Nephron progenitor cell (in vitro differentiated cells): ENCODE results near the gene MYRFL.

Source experiments
- DNase-seq: peaks from one replicate; pipeline ENCODE4 v3.0.0; 2021
- H3K27ac Mint-ChIP-seq: 2 replicates; pipeline ENCODE4 v1.8.0; 2021; ENCODE audit warnings: mild to moderate bottlenecking, moderate library complexity, mixed read lengths
- H3K27me3 Mint-ChIP-seq: 2 replicates; pipeline ENCODE4 v1.8.0; 2021; ENCODE audit warnings: mild to moderate bottlenecking, low read depth, mixed read lengths; ENCODE audit not compliant: poor library complexity
- H3K36me3 Mint-ChIP-seq: 2 replicates; pipeline ENCODE4 v1.8.0; 2021; ENCODE audit warnings: low read depth, mixed read lengths
- H3K4me1 Mint-ChIP-seq: 2 replicates; pipeline ENCODE4 v1.8.0; 2021; ENCODE audit warnings: mixed read lengths
- H3K4me3 Mint-ChIP-seq: 2 replicates; pipeline ENCODE4 v1.8.0; 2021; ENCODE audit warnings: mild to moderate bottlenecking, moderate library complexity, mixed read lengths
- H3K9me3 Mint-ChIP-seq: 2 replicates; pipeline ENCODE4 v1.8.0; 2021; ENCODE audit warnings: mild to moderate bottlenecking, moderate library complexity, mixed read lengths
- TF ChIP-seq, protein P1 (sequence below): fragments of 200-600 bp; sonication (generic); IDR thresholded peaks from 2 replicates; pipeline ENCODE4 v1.5.0; 2021; ENCODE audit warnings: antibody characterized with exemption

The MYRFL gene

DNA sequence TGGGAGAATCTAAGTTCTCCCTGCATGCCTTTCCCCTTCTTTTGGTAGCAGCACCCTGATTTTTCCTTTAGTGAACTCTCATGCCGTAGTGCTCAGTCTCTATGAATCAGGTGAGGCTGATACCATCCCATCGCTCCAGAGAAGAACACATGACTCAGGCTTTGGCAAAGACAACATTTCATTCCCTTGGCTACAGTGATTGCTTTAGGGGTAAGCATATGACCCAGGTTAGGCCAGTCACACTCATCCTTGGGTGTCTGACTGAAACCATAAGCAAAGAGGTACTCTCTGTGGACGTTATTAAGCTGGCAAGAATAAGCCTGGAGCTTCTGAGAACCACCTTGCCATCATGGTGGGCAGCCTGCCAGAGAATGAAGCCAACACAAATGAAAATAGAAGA lies 141.8 kb downstream of the MYRFL start:
- Mint-ChIP-seq H3K4me1 (peaks cover 8% of the 10 kb centered on the region), H3K4me3 (no peak overlapping the region), H3K36me3 (no peaks in the 10 kb centered on the region), H3K27me3 (no peaks in the 10 kb centered on the region), H3K27ac (no peak overlapping the region), H3K9me3 (no peaks in the 10 kb centered on the region)
- TF ChIP-seq, protein P1, sequence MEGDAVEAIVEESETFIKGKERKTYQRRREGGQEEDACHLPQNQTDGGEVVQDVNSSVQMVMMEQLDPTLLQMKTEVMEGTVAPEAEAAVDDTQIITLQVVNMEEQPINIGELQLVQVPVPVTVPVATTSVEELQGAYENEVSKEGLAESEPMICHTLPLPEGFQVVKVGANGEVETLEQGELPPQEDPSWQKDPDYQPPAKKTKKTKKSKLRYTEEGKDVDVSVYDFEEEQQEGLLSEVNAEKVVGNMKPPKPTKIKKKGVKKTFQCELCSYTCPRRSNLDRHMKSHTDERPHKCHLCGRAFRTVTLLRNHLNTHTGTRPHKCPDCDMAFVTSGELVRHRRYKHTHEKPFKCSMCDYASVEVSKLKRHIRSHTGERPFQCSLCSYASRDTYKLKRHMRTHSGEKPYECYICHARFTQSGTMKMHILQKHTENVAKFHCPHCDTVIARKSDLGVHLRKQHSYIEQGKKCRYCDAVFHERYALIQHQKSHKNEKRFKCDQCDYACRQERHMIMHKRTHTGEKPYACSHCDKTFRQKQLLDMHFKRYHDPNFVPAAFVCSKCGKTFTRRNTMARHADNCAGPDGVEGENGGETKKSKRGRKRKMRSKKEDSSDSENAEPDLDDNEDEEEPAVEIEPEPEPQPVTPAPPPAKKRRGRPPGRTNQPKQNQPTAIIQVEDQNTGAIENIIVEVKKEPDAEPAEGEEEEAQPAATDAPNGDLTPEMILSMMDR: no peak
- no peak for DNase-seq

DNA sequence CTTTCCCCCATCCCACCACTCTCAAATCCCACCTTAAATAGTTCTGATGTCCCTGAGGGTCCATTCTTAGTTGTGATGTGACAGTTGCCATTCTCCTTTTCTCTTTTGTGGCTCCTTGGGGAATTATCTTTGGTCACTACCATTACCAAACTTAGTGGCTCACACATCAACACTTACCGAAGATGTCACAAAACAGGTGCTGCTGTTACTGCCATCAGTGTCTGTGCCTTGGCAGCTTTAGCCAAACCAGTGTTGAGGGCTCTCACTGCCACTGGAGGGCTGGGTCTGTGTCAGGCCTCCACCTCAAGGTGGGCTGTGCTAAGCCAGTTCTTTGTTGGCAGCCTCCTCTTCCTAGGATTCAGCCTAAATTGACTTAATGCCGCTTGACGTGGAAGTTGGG lies 144.0 kb downstream of the MYRFL start:
- H3K9me3 Mint-ChIP-seq: no peaks in the 10 kb centered on the region
- H3K27me3 Mint-ChIP-seq: no peaks in the 10 kb centered on the region
- H3K27ac Mint-ChIP-seq: no peak overlapping the region
- H3K4me3 Mint-ChIP-seq: no peak overlapping the region
- TF ChIP-seq, protein P1: no peak
- H3K36me3 Mint-ChIP-seq: no peaks in the 10 kb centered on the region
- DNase-seq: no peak
- H3K4me1 Mint-ChIP-seq: peaks cover 8% of the 10 kb centered on the region

DNA sequence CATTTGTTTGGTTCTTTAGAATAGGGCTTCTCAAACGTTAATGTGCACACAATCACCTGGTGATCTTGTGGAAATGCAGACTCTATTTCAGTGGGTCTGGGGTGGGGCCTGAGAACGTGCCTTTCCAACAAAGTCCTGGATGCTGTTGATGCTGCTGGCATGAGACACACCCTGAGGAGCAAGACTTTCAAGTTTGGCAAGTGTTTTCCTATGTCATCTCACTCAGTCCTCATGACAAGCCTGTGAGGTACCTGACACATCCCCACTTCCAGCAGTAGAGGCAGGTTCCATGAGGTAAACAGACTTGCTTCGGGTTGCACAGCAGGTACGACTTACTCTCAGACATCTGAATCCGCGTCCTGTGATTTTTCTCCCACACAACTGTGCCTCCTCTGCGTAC lies 147.1 kb downstream of the MYRFL start:
- Mint-ChIP-seq H3K27me3 (no peaks in the 10 kb centered on the region), H3K4me3 (no peak overlapping the region), H3K4me1 (peaks cover under 1% of the 10 kb centered on the region), H3K36me3 (no peaks in the 10 kb centered on the region), H3K9me3 (no peaks in the 10 kb centered on the region), H3K27ac (no peak overlapping the region)
- no peak for DNase-seq
- TF ChIP-seq, protein P1: no peak

DNA sequence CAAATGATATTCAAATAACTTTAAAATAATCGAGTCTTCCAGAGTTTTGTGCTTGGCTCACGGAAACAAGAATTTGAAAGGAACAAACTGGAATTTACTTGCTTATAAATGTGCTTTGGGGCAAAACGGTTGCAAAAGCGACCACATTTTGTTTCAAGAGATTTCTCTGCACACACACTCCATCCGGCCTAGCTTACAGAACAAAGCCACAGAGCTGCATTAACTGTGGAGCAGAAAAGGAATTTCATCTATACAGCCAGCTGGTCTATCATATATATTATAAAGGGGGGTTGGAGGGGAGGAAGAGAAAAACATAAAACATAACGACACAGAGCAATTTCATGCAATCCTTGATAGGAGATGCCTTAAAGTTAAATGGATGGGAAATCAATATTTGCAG lies 153.0 kb downstream of the MYRFL start:
- Mint-ChIP-seq H3K9me3 (peaks cover 9% of the 10 kb centered on the region), H3K27me3 (no peaks in the 10 kb centered on the region), H3K4me3 (no peak overlapping the region), H3K4me1 (peaks cover 13% of the 10 kb centered on the region), H3K27ac (no peak overlapping the region), H3K36me3 (no peaks in the 10 kb centered on the region)
- no peak for DNase-seq
- TF ChIP-seq, protein P1: no peak

DNA sequence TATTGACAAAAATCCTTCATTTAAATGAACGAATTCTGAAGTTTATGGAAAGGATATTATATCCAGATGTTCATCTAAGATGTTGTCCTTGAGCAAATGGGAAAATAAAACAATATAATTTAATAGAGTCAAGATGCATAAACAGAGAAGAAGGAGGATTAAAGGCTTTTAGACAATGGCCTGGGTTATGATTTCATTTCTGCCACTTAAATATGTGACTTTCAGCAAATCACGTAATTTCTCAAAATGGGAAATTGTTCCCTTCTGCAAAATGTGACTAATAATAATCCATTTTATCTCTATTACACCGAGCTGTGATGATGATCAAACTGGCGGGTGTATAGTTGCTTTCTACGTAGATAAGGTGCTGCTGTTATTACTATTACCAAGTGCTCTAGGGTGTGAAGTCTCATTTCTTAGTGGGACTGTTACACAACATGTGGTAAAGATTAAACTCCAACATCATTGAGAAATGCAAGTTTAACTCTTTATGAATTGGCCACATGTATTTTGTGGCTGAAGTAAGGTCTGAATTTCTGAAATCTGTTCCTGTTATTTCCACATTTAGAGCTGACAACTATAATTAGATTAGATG lies 157.0 kb downstream of the MYRFL start:
- TF ChIP-seq, protein P1: no peak
- H3K27me3 Mint-ChIP-seq: no peaks in the 10 kb centered on the region
- no peak overlapping the region for H3K4me3 Mint-ChIP-seq
- DNase-seq: no peak
- peaks cover 12% of the 10 kb centered on the region for H3K9me3 Mint-ChIP-seq
- no peaks in the 10 kb centered on the region for H3K36me3 Mint-ChIP-seq
- no peak overlapping the region for H3K27ac Mint-ChIP-seq
- peaks cover 13% of the 10 kb centered on the region for H3K4me1 Mint-ChIP-seq

DNA sequence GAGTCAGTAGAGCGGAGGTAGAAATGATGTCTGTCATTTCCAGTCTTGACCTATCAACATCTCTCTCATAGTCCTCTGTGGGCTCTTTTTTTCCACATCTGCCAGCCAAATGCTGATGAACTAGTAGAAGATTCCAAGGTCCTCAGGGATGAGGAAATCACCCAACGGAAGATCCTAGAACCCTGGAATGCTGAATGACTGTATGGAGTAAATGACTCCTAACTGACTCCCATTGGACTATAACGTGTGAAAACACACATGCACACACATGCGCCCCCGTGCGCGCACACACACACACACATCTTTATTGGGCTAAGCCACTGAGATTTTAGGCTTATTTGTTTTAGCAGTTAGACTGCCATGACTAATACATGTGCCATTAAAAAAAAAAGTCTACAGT lies 159.2 kb downstream of the MYRFL start:
- Mint-ChIP-seq H3K27ac (no peak overlapping the region), H3K36me3 (no peaks in the 10 kb centered on the region), H3K9me3 (peaks cover 7% of the 10 kb centered on the region), H3K4me3 (no peak overlapping the region), H3K4me1 (no peaks in the 10 kb centered on the region), H3K27me3 (no peaks in the 10 kb centered on the region)
- TF ChIP-seq, protein P1: no peak
- DNase-seq: no peak
